GM20000 (cell line): ENCODE data around the gene STX2.
A peak's percentile ranks its signal among the peaks of the same experiment; 100 is the strongest.

ENCODE experiments used
- DNase-seq: peaks from one replicate; pipeline ENCODE4 v3.0.0; 2012; ENCODE audit warnings: low spot score
- CTCF ChIP-seq: IDR thresholded peaks from 2 replicates; pipeline ENCODE4 v1.5.1; 2012; ENCODE audit warnings: mild to moderate bottlenecking, control low read depth; ENCODE audit errors: extremely low read depth, missing control alignments

STX2 gene

DNA sequence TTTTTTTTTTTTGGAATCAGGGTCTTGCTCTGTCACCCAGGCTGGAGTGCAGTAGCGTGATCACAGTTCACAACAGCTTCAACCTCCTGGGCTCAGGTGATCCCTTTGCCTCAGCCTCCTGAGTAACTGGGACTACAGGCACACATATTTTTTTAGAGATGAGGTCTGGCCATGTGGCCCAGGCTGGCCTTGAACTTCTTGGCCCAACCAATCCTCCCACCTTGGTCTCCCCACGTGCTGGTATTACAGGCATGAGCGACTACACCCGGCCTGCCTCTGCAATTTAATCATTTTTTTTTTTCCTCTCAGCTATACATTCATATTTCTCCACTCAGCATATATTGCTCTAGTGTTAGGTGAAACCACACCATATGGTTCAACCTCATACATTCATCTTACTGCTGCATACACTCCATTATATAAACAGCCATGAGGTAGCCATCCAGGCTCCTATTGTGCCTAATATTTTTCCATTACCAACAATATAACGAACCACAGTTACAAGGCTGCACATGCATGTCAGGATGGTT, 7.1 kb downstream of the STX2 start:
- TF ChIP-seq CTCF, result no peak
- no peak for DNase-seq

DNA sequence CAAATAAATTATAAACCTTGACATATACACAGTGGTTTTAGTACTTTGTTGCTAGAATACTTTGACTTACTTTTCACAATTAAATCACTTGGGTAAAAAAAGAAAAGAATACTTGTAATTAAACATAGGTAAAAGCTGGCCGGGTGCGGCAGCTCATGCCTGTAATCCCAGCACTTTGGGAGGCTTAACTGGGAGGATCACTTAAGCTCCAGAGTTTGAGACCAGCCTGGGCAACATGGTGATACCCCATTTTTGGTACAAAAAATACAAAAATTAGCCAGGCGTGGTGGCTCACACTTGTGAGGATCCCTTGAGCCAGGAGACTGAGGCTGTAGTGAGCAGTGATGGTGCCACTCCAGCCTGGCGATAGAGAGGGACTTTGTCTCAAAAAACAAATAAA, 7.8 kb downstream of the STX2 start:
- no peak for DNase-seq
- no peak for TF ChIP-seq CTCF

DNA sequence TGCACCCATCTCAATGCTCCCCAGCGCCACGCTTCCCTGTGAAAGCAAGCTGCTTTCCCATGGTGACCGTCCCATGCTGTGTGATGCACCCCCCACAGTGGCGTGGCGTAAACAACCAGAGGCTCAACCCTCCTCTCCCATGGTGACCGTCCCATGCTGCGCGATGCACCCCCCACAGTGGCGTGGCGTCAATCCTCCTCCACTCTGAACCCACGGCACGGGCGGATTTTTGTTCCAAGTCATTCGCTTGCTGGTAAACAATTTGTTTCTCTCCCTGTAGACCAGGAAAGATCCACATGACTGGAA, 8.9 kb downstream of the STX2 start:
- no peak for DNase-seq
- TF ChIP-seq CTCF, result no peak

DNA sequence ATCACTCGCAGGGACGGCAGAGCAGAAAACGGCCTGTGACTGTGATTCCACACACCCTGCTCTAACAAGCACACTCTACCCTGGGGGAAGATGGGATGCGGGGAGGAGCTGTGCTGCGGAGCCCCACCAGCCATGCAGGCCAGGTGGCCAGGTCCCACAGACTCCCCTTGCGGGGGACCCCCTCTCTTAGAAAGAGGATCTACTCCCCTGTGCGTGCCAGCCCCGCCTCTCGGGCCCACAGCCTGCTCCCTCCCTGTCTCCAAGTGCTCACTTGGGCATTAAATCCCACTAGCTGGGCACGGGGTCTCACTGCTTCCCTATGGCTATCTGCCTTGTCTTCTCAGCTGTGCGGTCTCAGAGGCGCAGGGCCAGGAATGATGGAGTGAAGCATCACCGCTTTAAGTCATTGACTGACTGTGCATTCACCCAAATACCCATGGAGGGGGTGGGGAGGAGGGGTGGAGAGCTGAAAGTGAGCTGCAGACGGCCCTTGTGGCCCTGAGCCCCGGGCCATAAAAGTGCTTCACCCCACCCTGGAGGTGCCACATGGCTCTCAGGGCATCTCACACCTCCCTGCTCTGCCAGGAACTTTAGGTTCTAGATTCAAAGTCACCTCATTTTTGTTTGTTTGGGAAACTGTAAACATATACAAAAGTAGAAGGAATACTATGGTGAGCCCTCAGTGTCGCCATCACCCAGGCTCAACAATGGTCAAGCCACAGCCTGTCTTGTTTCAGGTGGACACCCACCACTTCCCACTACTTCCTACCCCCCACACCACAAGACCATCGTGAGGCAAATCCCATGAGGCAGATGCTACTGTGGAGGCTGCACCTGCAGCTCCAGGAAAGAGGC, 9.4 kb downstream of the STX2 start:
- TF ChIP-seq CTCF, result no peak
- DNase-seq, result no peak

GRCh38 chr12:130828895-130829294, 10.2 kb downstream of the STX2 start:
- TF ChIP-seq CTCF, result no peak
- no peak for DNase-seq

DNA sequence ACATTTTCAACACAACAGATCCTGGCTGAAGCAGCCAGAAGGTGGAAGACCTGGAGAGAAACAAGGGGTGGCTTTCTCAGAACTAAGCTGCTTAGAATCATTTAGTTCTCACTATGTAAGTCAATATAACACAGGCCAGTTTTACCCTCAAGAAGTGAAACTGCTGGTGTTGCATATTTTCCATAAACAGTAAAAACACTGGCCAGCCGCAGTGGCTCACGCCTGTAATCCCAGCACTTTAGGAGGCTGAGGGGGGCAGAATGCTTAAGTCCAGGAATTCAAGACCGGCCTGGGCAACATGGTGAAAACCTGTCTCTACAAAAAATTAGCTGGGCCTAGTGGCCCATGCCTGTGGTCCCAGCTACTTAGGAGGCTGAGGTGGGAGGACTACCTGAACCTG, 11.6 kb downstream of the STX2 start:
- DNase-seq, result no peak
- TF ChIP-seq CTCF, result no peak

DNA sequence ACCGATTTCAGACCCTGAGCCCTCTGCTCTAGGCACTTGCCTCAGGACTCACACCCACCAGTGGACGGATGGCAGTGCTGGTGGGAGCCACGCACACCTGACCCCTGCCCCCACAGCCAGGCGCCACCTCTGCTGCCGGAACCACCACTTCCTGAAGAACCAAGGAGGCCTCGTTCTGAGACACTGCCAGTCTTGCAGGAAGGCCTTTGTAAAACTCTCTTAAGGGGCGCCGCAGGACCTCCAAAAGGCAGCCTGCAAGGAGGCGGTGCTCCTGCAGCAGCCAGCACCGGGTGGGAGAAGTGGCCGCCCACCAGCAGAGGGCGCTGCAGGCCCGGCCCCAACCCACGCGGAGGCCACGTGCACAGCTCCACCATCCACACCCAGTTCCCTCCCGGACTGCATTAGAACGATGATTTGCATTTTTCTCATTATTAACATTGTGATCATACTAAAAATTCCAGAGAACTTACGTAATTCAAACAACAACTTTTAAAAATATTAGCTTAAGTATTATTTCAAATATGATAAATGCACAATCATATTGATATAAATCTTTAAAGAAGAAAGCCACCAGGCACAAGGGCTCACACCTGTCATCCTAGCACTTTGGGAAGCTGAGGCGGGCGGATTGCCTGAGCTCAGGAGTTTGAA, 12.8 kb downstream of the STX2 start:
- TF ChIP-seq CTCF, result peak; percentile 42
- DNase-seq, result peak; percentile 41
